Sigmoid colon (tissue), 7 donors: ENCODE measurements around the gene DIS3L2. TPM values are rescaled to one million over a fixed set of nuclear protein-coding genes. Genes with fewer than 3 reads are reported as not detected.

Experiments
- DNase-seq: peaks from one replicate; pipeline ENCODE4 v3.0.0-alpha.2; 2019
- H3K27ac ChIP-seq, 4 donors: fragments of 200-600 bp; sonication (generic); one replicate each; pipeline ENCODE4 v1.5.1; 2016 to 2019; ENCODE audit warnings: mild to moderate bottlenecking in 1 of 4
- H3K27me3 ChIP-seq, 3 donors: fragments of 200-600 bp; sonication (generic); one replicate each; pipeline ENCODE4 v1.5.1; 2019; ENCODE audit warnings: mild to moderate bottlenecking in 1 of 3
- H3K36me3 ChIP-seq, 4 donors: fragments of 200-600 bp; sonication (generic); one replicate each; pipeline ENCODE4 v1.5.1; 2016 to 2019
- H3K4me1 ChIP-seq, 4 donors: fragments of 200-600 bp; sonication (generic); one replicate each; pipeline ENCODE4 v1.5.1; 2017 to 2019
- H3K4me3 ChIP-seq, 4 donors: fragments of 200-600 bp; sonication (generic); one replicate each; pipeline ENCODE4 v1.5.1; 2017 to 2019; ENCODE audit warnings: mild to moderate bottlenecking in 2 of 4, moderate library complexity in 1 of 4
- H3K9me3 ChIP-seq, 4 donors: fragments of 200-600 bp in 3 of 4; sonication (generic) in 3 of 4; one replicate each; pipeline versions ENCODE4 v1.5.1 to v1.6.1; 2013 to 2019
- EP300 ChIP-seq, 4 donors: sonication (generic); formaldehyde crosslinking; IDR thresholded peaks; one replicate each; pipeline ENCODE4 v1.6.1; 2017; ENCODE audit warnings: antibody characterized with exemption in 4 of 4
- POLR2A ChIP-seq, 2 donors: fragments of 450-650 bp; IDR thresholded peaks; one replicate each; pipeline ENCODE4 v1.6.1; 2016; ENCODE audit warnings: antibody characterized with exemption in 2 of 2, mild to moderate bottlenecking in 2 of 2, moderate library complexity in 2 of 2
- POLR2AphosphoS5 ChIP-seq, 4 donors: sonication (generic); formaldehyde crosslinking; IDR thresholded peaks; one replicate each; pipeline ENCODE4 v1.6.1; 2017; ENCODE audit warnings: antibody characterized with exemption in 4 of 4
- WGBS, 2 donors: extraction: QIAGEN DNeasy Blood & Tissue Kit; methylation state at CpG; one replicate each; pipeline ENCODE4 v1.1.7; 2013; 5-methylcytosine and 5-hydroxymethylcytosine counted together
- intact Hi-C: fragments of 100-400 bp; cut with DNase I; formaldehyde crosslinking; loops from one replicate; pipeline ENCODE4 v1.15.1; 2023
- polyA plus RNA-seq, 3 donors: library from polyadenylated mRNA; stranded (reverse); fragments of 200-250 nt; gene quantifications; one replicate each; pipeline ENCODE4 v1.2.3, GENCODE V29; 2013
- total RNA-seq, 4 donors: library from RNA; depleted of rRNA; stranded (reverse); fragments of >200 nt; gene quantifications; one replicate each; pipeline ENCODE4 v1.1.0, GENCODE V29; 2016
- TF ChIP-seq, protein P1 (sequence below), 4 experiments: fragments of 450-650 bp in 3 of 4; fragments of 200-600 bp in 1 of 4; IDR thresholded peaks; one replicate each; pipeline ENCODE4 v1.5.1; 2016 to 2019; ENCODE audit warnings: antibody characterized with exemption in 4 of 4, mild to moderate bottlenecking in 3 of 4, moderate library complexity in 2 of 4
- donor health status: healthy with polysubstance abuse.
- donor health status: Bipolar disorder and iron deficiency.
- donor health status: healthy.

Gene DIS3L2
- total and polyA plus RNA-seq, 7 donors: 8.8 to 37.9 (median 22.5) TPM

DNA sequence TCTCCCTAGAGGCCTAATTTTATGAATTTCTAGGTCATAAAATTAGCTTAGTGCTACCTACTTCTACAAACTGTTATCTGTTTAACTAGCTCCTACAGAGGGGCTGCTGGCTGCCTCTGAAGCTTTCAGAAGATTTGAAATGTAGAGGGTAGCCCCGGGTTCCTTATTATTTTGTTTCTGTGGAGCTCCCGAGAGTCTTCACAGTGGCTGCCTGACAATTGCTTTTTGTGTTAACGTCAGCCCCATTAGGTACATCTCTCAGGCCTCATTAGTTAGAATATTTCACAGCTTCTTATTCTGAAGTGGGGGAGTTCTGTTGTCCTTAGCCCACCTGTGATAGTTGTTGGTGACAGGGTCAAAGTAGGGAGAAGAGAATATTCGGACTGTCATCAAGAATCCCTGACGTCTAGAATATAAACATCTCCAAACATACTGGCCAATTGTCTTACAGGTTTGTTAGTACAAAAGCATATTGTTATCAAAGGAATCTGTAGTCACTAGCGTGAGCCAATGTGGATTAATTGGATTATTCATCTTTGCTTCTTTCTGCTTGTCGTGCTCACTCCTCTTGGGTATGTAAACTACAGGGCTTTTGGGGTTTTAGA, 77.5 kb downstream of the DIS3L2 start:
- H3K4me1 ChIP-seq: no peaks in the 10 kb centered on the region
- intact Hi-C loops: no loop called here
- H3K27me3 ChIP-seq: no peaks in the 10 kb centered on the region
- H3K27ac ChIP-seq: no peak overlapping the region
- no peak overlapping the region for H3K4me3 ChIP-seq
- no peak for TF ChIP-seq POLR2A (IDR thresholded peaks at IDR 0.05)
- TF ChIP-seq POLR2AphosphoS5 (IDR thresholded peaks at IDR 0.05): no peak
- TF ChIP-seq, protein P1, sequence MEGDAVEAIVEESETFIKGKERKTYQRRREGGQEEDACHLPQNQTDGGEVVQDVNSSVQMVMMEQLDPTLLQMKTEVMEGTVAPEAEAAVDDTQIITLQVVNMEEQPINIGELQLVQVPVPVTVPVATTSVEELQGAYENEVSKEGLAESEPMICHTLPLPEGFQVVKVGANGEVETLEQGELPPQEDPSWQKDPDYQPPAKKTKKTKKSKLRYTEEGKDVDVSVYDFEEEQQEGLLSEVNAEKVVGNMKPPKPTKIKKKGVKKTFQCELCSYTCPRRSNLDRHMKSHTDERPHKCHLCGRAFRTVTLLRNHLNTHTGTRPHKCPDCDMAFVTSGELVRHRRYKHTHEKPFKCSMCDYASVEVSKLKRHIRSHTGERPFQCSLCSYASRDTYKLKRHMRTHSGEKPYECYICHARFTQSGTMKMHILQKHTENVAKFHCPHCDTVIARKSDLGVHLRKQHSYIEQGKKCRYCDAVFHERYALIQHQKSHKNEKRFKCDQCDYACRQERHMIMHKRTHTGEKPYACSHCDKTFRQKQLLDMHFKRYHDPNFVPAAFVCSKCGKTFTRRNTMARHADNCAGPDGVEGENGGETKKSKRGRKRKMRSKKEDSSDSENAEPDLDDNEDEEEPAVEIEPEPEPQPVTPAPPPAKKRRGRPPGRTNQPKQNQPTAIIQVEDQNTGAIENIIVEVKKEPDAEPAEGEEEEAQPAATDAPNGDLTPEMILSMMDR (IDR thresholded peaks at IDR 0.05): no peak
- TF ChIP-seq EP300 (IDR thresholded peaks at IDR 0.05): no peak
- 87 to 89% methylated on average over 7 of the region's 7 CpGs for WGBS, 2 donors
- peaks cover 0 to 6% (median 0%) of the 10 kb centered on the region in 4 donors for H3K36me3 ChIP-seq
- DNase-seq: no peak
- H3K9me3 ChIP-seq: peaks cover 0 to 6% (median 2%) of the 10 kb centered on the region in 4 donors

- Histone ChIP-seq H3K4me1 (no peaks in the 10 kb centered on the region), H3K4me3 (no peak overlapping the region), H3K27ac (no peak overlapping the region), H3K36me3 (no peaks in the 10 kb centered on the region), H3K9me3 (no peaks in the 10 kb centered on the region), H3K27me3 (no peaks in the 10 kb centered on the region)
- no peak for DNase-seq
- no peak for TF ChIP-seq EP300 (IDR thresholded peaks at IDR 0.05)
- TF ChIP-seq POLR2A (IDR thresholded peaks at IDR 0.05): no peak
- TF ChIP-seq POLR2AphosphoS5 (IDR thresholded peaks at IDR 0.05): no peak
- TF ChIP-seq, protein P1 (IDR thresholded peaks at IDR 0.05): no peak
- intact Hi-C loops: no loop called here
- 93 to 97% methylated on average over 2 of the region's 2 CpGs for WGBS, 2 donors
Measured at GRCh38 chr2:232042911-232043574, 81.5 kb downstream of the DIS3L2 start.

GRCh38 chr2:232043966-232044365, 82.5 kb downstream of the DIS3L2 start:
- Histone ChIP-seq H3K27me3 (no peaks in the 10 kb centered on the region), H3K9me3 (no peaks in the 10 kb centered on the region), H3K27ac (no peak overlapping the region), H3K4me1 (no peaks in the 10 kb centered on the region), H3K36me3 (no peaks in the 10 kb centered on the region), H3K4me3 (no peak overlapping the region)
- intact Hi-C loops: no loop called here
- no peak for DNase-seq
- TF ChIP-seq POLR2A (IDR thresholded peaks at IDR 0.05) (no peak), EP300 (IDR thresholded peaks at IDR 0.05) (no peak), POLR2AphosphoS5 (IDR thresholded peaks at IDR 0.05) (no peak)
- TF ChIP-seq, protein P1 (IDR thresholded peaks at IDR 0.05): no peak

DNA sequence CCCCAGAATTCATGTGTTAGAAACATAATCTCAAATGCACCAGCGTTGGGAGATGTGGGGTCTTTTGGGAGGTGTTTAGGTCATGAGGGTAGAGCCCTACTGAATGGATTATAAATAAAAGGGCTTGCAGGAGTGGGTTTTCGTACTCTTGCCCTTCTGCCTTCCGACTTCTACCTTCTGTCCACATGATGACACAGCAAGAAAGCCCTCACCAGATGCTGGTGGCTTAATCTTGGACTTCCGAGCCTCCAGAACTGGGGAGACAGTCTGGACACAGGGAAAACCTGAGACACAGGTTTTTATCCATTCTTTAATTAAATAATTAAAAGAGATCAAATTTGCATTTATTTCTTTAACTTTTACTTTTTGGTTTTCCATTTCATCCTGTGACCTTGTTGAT, 87.8 kb downstream of the DIS3L2 start:
- H3K4me1 ChIP-seq: no peaks in the 10 kb centered on the region
- intact Hi-C loops: no loop called here
- no peak overlapping the region for H3K27ac ChIP-seq
- no peaks in the 10 kb centered on the region for H3K9me3 ChIP-seq
- TF ChIP-seq, protein P1 (IDR thresholded peaks at IDR 0.05): no peak
- TF ChIP-seq EP300 (IDR thresholded peaks at IDR 0.05) (no peak), POLR2A (IDR thresholded peaks at IDR 0.05) (no peak), POLR2AphosphoS5 (IDR thresholded peaks at IDR 0.05) (no peak)
- 97% methylated on average over 4 of the region's 4 CpGs for WGBS, 2 donors
- no peak for DNase-seq
- H3K27me3 ChIP-seq: no peaks in the 10 kb centered on the region
- H3K4me3 ChIP-seq: no peak overlapping the region
- H3K36me3 ChIP-seq: no peaks in the 10 kb centered on the region
